K562 (cell line): ENCODE measurements around the gene EPHA7. TPM values are rescaled to one million over a fixed set of nuclear protein-coding genes. Genes with fewer than 3 reads are reported as not detected.

Experiments used
- ATAC-seq: fragments of 200-7000 bp; cut with Tn5 transposase; 3 replicates; pipeline ENCODE4 v1.9.1; 2020; ENCODE audit warnings: moderate library complexity
- BruUV-seq: library from RNA; stranded (reverse); fragments of 400-500 nt; replicated peaks from 2 replicates; lab custom pipeline; 2021; lab: Mats Ljungman, UMichigan
- CTCF ChIA-PET: fragments of 300-600 bp; formaldehyde crosslinking; extraction: SDS; loops from one replicate; lab custom pipeline; 2021; ENCODE audit warnings: low intra/inter-chr PET ratio; lab: Yijun Ruan, JAX
- POLR2A ChIA-PET: fragments of 300-600, 350-650 bp; sonication (Branson Sonifier 250); formaldehyde crosslinking; extraction: SDS; loops from one replicate; lab custom pipeline; 2021; ENCODE audit warnings: antibody characterized with exemption, inconsistent platforms; lab: Yijun Ruan, JAX
- DNase-seq, 4 experiments: peaks; one replicate each; pipeline versions ENCODE4 v3.0.0 to v3.0.0-alpha.2; 2011 to 2018; ENCODE audit warnings: low spot score in 3 of 4, mixed read lengths in 3 of 4; ENCODE audit errors: extremely low read depth in 1 of 4
- FAIRE-seq: peaks from 2 replicates; lab custom pipeline; 2011; peaks lifted over from hg19 to GRCh38; lab: Jason Lieb, UNC
- H2AFZ ChIP-seq: 2 replicates; pipeline ENCODE4 v1.6.0; 2011; ENCODE audit warnings: low read depth, low read length, control low read depth, inconsistent platforms
- H3K27ac ChIP-seq: fragments of 200-600 bp; 3 replicates; pipeline ENCODE4 v1.8.0; 2011; ENCODE audit warnings: low read depth, mild to moderate bottlenecking, control low read depth, inconsistent platforms, low read length, moderate library complexity, mixed read lengths; ENCODE audit errors: extremely low read depth
- H3K27me3 ChIP-seq, 2 experiments: fragments of 300-600 bp in 1 of 2; 2 replicates in 1 of 2; 3 replicates in 1 of 2; pipeline versions ENCODE4 v1.6.0 to v1.8.0; 2011; ENCODE audit warnings: inconsistent platforms in 2 of 2, low read length in 2 of 2, mild to moderate bottlenecking in 1 of 2, mixed read lengths in 1 of 2, moderate library complexity in 1 of 2; ENCODE audit not compliant: control insufficient read depth in 2 of 2, insufficient read depth in 2 of 2
- H3K36me3 ChIP-seq: fragments of 300-600 bp; 3 replicates; pipeline ENCODE4 v1.8.0; 2011; ENCODE audit warnings: mild to moderate bottlenecking, low read length, inconsistent platforms; ENCODE audit not compliant: control insufficient read depth, insufficient read depth
- H3K4me1 ChIP-seq, 2 experiments: fragments of 200-600 bp in 1 of 2; replicated peaks in 1 of 2; 2 replicates in 1 of 2; 3 replicates in 1 of 2; pipeline versions ENCODE4 v1.5.1 to v1.8.0; 2011; ENCODE audit warnings: inconsistent platforms in 2 of 2, low read length in 2 of 2, mild to moderate bottlenecking in 1 of 2, mixed read lengths in 1 of 2, moderate library complexity in 1 of 2; ENCODE audit not compliant: control insufficient read depth in 2 of 2, insufficient read depth in 2 of 2
- H3K4me2 ChIP-seq: 2 replicates; pipeline ENCODE4 v1.6.1; 2011; ENCODE audit warnings: low read length, control low read depth, inconsistent platforms, mixed read lengths; ENCODE audit not compliant: insufficient read depth
- H3K4me3 ChIP-seq: fragments of 200-600 bp; sonication (generic), shearing (Covaris generic); 2 replicates; pipeline ENCODE4 v1.5.1; 2016; ENCODE audit warnings: control low read depth, inconsistent platforms
- H3K79me2 ChIP-seq: fragments of 200-600 bp; 3 replicates; pipeline ENCODE4 v1.8.0; 2011; ENCODE audit warnings: low read length, inconsistent platforms; ENCODE audit not compliant: control insufficient read depth, insufficient read depth
- H3K9ac ChIP-seq, 2 experiments: 2 replicates each; pipeline versions ENCODE4 v1.6.0 to v1.6.1; 2011; ENCODE audit warnings: low read depth in 2 of 2, low read length in 2 of 2, control low read depth in 1 of 2, inconsistent platforms in 1 of 2, mild to moderate bottlenecking in 1 of 2, mixed read lengths in 1 of 2; ENCODE audit not compliant: insufficient read depth in 1 of 2
- H3K9me1 ChIP-seq: one replicate; pipeline ENCODE4 v1.6.0; 2011; ENCODE audit warnings: inconsistent platforms, mild to moderate bottlenecking, low read length, moderate library complexity; ENCODE audit not compliant: control insufficient read depth, insufficient read depth
- H3K9me3 ChIP-seq: replicated peaks from 2 replicates; pipeline ENCODE4 v1.5.1; 2011; ENCODE audit warnings: low read depth, low read length, inconsistent platforms; ENCODE audit not compliant: control insufficient read depth, insufficient read depth
- H4K20me1 ChIP-seq: replicated peaks from 2 replicates; pipeline ENCODE4 v1.6.1; 2011; ENCODE audit warnings: low read length, inconsistent platforms, mixed read lengths; ENCODE audit not compliant: control insufficient read depth, insufficient read depth
- HDAC2 ChIP-seq: fragments of 450-650 bp; IDR thresholded peaks from 2 replicates; pipeline ENCODE4 v1.6.1; 2016; ENCODE audit warnings: mild to moderate bottlenecking
- MCM5 ChIP-seq: fragments of 450-650 bp; IDR thresholded peaks from 2 replicates; pipeline ENCODE4 v1.6.1; 2016; ENCODE audit warnings: low read depth
- MXD1 ChIP-seq: fragments of 250-450 bp; sonication (Bioruptor Pico); IDR thresholded peaks from 2 replicates; pipeline ENCODE4 v1.8.0; 2021; ENCODE audit warnings: borderline replicate concordance, mild to moderate bottlenecking, moderate library complexity; ENCODE audit not compliant: poor library complexity, severe bottlenecking
- MYNN ChIP-seq, 2 experiments: sonication (generic); formaldehyde crosslinking in 1 of 2; IDR thresholded peaks; 2 replicates each; pipeline versions ENCODE4 v1.5.0 to v1.6.1; 2016 to 2020; ENCODE audit warnings: antibody characterized with exemption in 1 of 2, missing genetic modification reagents in 1 of 2
- PRPF4 ChIP-seq: fragments of 200-400 bp; formaldehyde crosslinking; IDR thresholded peaks from one replicate; pipeline ENCODE4 v1.6.1; 2017; ENCODE audit warnings: low read length, low read depth, mild to moderate bottlenecking; ENCODE audit not compliant: insufficient read depth, poor library complexity, severe bottlenecking
- RBFOX2 ChIP-seq: fragments of 200-400 bp; formaldehyde crosslinking; IDR thresholded peaks from 2 replicates; pipeline ENCODE4 v1.6.1; 2017; ENCODE audit warnings: low read depth, mild to moderate bottlenecking, low read length, moderate library complexity
- SRSF9 ChIP-seq: fragments of 200-400 bp; formaldehyde crosslinking; IDR thresholded peaks from 2 replicates; pipeline ENCODE4 v1.6.1; 2017; ENCODE audit warnings: low read depth, low read length, borderline replicate concordance
- STAT5B ChIP-seq: fragments of 250-450 bp; sonication (Bioruptor Pico); IDR thresholded peaks from 2 replicates; pipeline ENCODE4 v1.8.0; 2021; ENCODE audit warnings: mild to moderate bottlenecking, inconsistent platforms
- TAF1 ChIP-seq: IDR thresholded peaks from 2 replicates; pipeline ENCODE4 v1.6.1; 2011; ENCODE audit warnings: mild to moderate bottlenecking, low read length, moderate library complexity; ENCODE audit not compliant: insufficient read depth, control insufficient read depth, severe bottlenecking; ENCODE audit errors: extremely low read depth
- TEAD2 ChIP-seq: fragments of 450-650 bp; IDR thresholded peaks from 2 replicates; pipeline ENCODE4 v1.6.1; 2016; ENCODE audit warnings: missing genetic modification characterization, control low read depth, missing compliant biosample characterization
- TFAM ChIP-seq: fragments of 250-450 bp; sonication (Bioruptor Pico); conservative IDR thresholded peaks from 2 replicates; pipeline ENCODE4 v1.5.0; 2021; ENCODE audit warnings: mild to moderate bottlenecking, moderate library complexity
- TFAP4 ChIP-seq: sonication (generic); formaldehyde crosslinking; IDR thresholded peaks from 2 replicates; pipeline ENCODE4 v1.8.0; 2022; ENCODE audit warnings: missing genetic modification reagents, mild to moderate bottlenecking, moderate library complexity, borderline replicate concordance
- ZNF76 ChIP-seq: fragments of 250-450 bp; sonication (Bioruptor Pico); IDR thresholded peaks from 2 replicates; pipeline ENCODE4 v1.4.0; 2020; ENCODE audit warnings: mild to moderate bottlenecking, moderate library complexity, borderline replicate concordance
- WGBS: fragments of 100-300 bp; shearing (Covaris generic); methylation state at CpG from one replicate; pipeline ENCODE4 v1.1.6; 2016; ENCODE audit warnings: low coverage, mixed read lengths; ENCODE audit not compliant: insufficient coverage; ENCODE audit errors: missing lambda C conversion rate; 5-methylcytosine and 5-hydroxymethylcytosine counted together
- in situ Hi-C: fragments of 300-500 bp; cut with MboI; formaldehyde crosslinking; loops from 4 replicates; pipeline ENCODE4 v1.15.0; 2018; ENCODE audit warnings: inconsistent platforms, mixed read lengths
- intact Hi-C: fragments of 100-400 bp; cut with micrococcal nuclease; formaldehyde crosslinking; loops from 2 replicates; pipeline ENCODE4 v1.14.2; 2022
- polyA plus RNA-seq, 8 experiments: library from polyadenylated mRNA; depleted of rRNA in 4 of 8; stranded (reverse) in 5 of 8; unstranded in 3 of 8; fragments of >200 nt; fragmentation: Nextera tagmentation in 2 of 8; fragmentation: Illumina TruSeq in 1 of 8; extraction: Ambion mirVana in 2 of 8; extraction: Trizol in 1 of 8; gene quantifications; 2 replicates each; pipeline versions ENCODE4 v1.2.1 to v1.2.3, GENCODE V29; 2011 to 2014; ENCODE audit warnings: inconsistent platforms in 1 of 8, missing spikeins in 1 of 8
- total RNA-seq, 7 experiments: library from RNA; depleted of rRNA in 6 of 7; stranded (reverse); fragments of >200 nt in 6 of 7; fragmentation: Illumina TruSeq in 2 of 7; extraction: Trizol in 2 of 7; gene quantifications; 2 replicates each; pipeline versions ENCODE4 v1.2.1 to v1.2.3, GENCODE V29; 2011 to 2021; ENCODE audit warnings: low replicate concordance in 1 of 7
- TF ChIP-seq, protein P1 (sequence below): sonication (generic); formaldehyde crosslinking; IDR thresholded peaks from 2 replicates; pipeline ENCODE4 v1.8.1; 2023; ENCODE audit warnings: mild to moderate bottlenecking, missing genetic modification reagents

Gene EPHA7
- total and polyA plus RNA-seq, 9 of the 15 experiments (the other 6 are each of a cell fraction or from before 2014, with no cell fraction given) = not detected

DNA sequence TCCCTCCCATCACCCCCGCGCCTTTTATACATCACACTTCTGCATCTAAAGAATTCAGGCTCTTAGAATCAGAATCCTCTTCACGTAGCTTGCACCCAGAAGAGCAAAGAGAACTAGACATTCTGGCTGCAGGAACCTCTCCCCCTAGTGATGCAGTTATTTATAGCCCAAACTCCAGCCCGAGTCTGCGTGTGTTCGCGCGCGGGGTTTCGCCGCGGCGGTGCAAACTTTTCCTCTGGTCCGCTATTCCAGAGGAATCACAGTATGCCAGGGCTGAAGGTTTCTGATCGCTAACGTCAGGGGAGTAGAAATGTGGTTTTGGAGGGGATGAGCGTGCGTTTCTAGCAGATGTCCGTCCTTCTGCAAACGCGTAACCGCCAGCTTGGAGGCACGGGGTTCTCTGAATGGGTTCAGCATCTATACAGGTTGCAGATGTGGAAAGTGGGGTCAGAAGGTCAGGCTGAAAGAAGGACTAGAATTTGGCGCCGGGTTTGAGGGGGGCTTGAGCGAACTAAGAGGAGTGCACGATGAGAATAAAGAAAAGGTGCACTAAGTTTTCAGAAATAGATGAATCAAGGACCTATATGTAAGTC, 1.8 kb downstream of the EPHA7 start (continued):
- TF ChIP-seq TFAP4 (CRISPR knock-in tag) = no peak
- TF ChIP-seq MYNN (IDR thresholded peaks at IDR 0.05) = no peak
- TF ChIP-seq MYNN (CRISPR knock-in tag; IDR thresholded peaks at IDR 0.05) = no peak
- TF ChIP-seq PRPF4 = no peak
- no peak for TF ChIP-seq SRSF9
- TF ChIP-seq, all 486 proteins: peak for 0

DNA sequence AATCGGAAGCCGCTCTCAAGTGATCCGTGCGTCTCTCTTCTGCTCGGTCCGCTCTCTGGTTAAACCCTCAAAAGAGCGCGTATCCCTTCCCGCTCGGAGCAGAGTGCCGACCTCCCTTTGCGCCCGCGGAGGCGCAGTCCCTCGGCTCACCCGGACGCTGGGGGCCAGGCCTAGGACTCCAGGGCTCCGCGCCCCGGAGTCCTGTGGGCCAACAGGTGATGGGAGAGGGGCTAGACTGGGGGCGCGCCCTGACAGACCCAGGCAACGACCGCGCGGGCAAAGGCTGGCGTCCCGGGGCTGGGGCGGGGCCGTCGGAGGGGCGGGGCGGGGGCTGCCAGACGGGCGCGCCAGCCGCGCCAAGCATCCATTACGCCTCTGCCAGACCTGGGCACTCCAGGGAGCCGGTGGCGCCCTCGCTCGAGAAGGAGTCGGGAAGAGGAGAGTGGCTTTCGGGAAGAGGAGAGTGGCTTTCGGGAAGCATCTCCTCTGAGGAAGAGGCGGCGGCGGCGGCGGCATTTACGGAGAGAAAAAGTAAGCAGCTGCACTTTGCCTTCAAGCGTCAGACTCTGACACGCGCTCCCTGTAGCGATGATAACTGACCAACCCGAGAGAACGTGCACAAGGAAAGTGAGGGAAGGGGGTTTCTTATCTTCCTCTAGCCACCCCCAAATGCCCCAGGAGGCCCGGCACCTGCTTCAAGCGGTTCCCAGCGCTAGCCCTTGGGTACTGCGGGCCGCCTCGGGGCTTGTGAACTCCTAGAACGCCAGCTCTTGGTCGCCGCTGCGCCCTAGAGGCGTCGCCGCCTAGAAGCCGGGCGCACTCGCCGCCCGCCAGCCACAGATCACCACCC, 2.6 kb downstream of the EPHA7 start:
- Histone ChIP-seq H3K4me1 (no peaks in the 10 kb centered on the region; a peak in 1 of 5 replicates), H3K4me2 (no peak overlapping the region), H3K9ac (no peak overlapping the region), H3K9me1 (no peaks in the 10 kb centered on the region), H4K20me1 (no peaks in the 10 kb centered on the region), H3K27me3 (no peaks in the 10 kb centered on the region), H3K9me3 (no peaks in the 10 kb centered on the region), H3K27ac (no peak overlapping the region), H3K4me3 (no peak overlapping the region), H3K36me3 (no peaks in the 10 kb centered on the region), H3K79me2 (no peaks in the 10 kb centered on the region), H2AFZ (no peak overlapping the region)
- CTCF ChIA-PET = no interaction called here
- ATAC-seq = no peak
- FAIRE-seq = no peak
- WGBS = 5% methylated on average over 40 of the region's 77 CpGs
- in situ Hi-C loops = no loop called here
- POLR2A ChIA-PET = no interaction called here
- intact Hi-C loops = no loop called here
- no peak for DNase-seq
- no TSS peak for BruUV-seq
- TF ChIP-seq TAF1 (no peak), TFAM (CRISPR knock-in tag) (no peak), MCM5 (no peak), TEAD2 (tag) (no peak), MXD1 (CRISPR knock-in tag) (no peak), HDAC2 (no peak), RBFOX2 (no peak), ZNF76 (no peak), STAT5B (no peak)
- TF ChIP-seq, protein P1, sequence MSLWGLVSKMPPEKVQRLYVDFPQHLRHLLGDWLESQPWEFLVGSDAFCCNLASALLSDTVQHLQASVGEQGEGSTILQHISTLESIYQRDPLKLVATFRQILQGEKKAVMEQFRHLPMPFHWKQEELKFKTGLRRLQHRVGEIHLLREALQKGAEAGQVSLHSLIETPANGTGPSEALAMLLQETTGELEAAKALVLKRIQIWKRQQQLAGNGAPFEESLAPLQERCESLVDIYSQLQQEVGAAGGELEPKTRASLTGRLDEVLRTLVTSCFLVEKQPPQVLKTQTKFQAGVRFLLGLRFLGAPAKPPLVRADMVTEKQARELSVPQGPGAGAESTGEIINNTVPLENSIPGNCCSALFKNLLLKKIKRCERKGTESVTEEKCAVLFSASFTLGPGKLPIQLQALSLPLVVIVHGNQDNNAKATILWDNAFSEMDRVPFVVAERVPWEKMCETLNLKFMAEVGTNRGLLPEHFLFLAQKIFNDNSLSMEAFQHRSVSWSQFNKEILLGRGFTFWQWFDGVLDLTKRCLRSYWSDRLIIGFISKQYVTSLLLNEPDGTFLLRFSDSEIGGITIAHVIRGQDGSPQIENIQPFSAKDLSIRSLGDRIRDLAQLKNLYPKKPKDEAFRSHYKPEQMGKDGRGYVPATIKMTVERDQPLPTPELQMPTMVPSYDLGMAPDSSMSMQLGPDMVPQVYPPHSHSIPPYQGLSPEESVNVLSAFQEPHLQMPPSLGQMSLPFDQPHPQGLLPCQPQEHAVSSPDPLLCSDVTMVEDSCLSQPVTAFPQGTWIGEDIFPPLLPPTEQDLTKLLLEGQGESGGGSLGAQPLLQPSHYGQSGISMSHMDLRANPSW (CRISPR knock-in tag) = no peak
